Measurements from ENCODE around the gene NXPE3. TPM values are rescaled to one million over a fixed set of nuclear protein-coding genes. Genes with fewer than 3 reads are reported as not detected.
A peak's percentile ranks its signal among the peaks of the same experiment; 100 is the strongest.

The NXPE3 gene
- total and polyA plus RNA-seq, 10 of the 15 experiments (the other 5 are each of a cell fraction or from before 2014, with no cell fraction given), result 2.0 to 8.7 (median 5.2) TPM

DNA sequence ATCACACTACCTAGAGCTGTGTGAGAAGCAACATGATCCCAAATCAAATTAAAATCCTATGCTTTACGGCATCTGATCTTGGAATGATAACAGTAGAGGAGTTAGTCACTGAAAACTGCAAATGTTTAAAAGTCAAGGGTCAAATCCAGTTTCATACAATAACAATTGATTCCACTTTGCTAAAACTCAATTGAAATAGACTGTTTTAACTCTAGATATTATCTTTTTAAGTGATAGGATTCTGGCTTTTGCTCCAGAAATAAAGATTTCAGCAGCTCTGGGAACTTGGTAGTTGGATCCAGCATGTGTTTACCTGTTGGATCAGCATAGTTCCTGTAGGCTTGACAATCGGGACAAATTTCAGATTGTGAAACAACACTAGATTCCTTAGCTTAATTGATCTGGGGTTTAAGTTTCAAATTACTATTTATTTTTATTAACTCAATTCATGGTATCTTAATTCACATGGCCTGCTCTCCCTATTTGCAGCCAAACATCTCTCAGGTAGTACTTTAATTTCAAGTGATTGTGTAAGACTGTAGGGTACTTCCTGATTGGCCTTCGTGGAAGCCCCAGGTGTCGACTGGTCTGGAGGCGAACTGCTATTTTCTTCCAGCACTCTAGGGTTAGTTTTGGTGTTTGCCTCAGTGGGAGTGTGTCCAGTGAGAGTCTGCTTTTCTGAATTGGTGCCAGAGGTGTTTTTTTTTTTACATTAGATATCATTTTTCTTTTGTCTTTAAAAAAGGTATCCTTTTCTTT, 86.9 kb downstream of the NXPE3 start:
- H3K79me2 ChIP-seq (ENCODE audit: control insufficient read depth, insufficient read depth, low read length), result no peaks in the 10 kb centered on the region
- H3K9me3 ChIP-seq (replicated peaks; ENCODE audit: control insufficient read depth, insufficient read depth, low read length), result no peaks in the 10 kb centered on the region
- ChIA-PET CTCF (interaction anchor here (0.8 to 1.1 kb wide), 3 partner anchors 10 to 51 kb away, joined by 3 to 4 read pairs (median 4); no protein-coding TSS in a partner anchor), SMC1A (ENCODE audit: uncharacterized antibody, unreplicated experiment) (interaction anchor here (0.8 to 2.2 kb wide), 15 partner anchors 9 to 363 kb away, joined by 3 to 6 read pairs (median 4); no protein-coding TSS in a partner anchor), RAD21 (ENCODE audit: unreplicated experiment) (interaction anchor here (0.6 to 1.1 kb wide), 3 partner anchors 193 to 359 kb away, joined by 3 to 5 read pairs (median 3); no protein-coding TSS in a partner anchor), POLR2A (interaction anchor here (1.8 kb wide), 1 partner anchor 26 kb away, joined by 5 read pairs; no protein-coding TSS in a partner anchor)
- no peak overlapping the region for H3K4me2 ChIP-seq (ENCODE audit: control insufficient read depth, insufficient read depth)
- H2AFZ ChIP-seq (ENCODE audit: control insufficient read depth, low read depth, low read length), result no peak overlapping the region
- no peak overlapping the region for H3K4me3 ChIP-seq
- no peaks in the 10 kb centered on the region; a peak in 1 of 4 replicates for H3K36me3 ChIP-seq (ENCODE audit: control insufficient read depth in 2 of 2, insufficient read depth in 2 of 2, low read length in 1 of 2)
- no TSS peak for BruUV-seq (replicated peaks)
- H3K4me1 ChIP-seq (ENCODE audit: control insufficient read depth, insufficient read depth, low read length), result no peaks in the 10 kb centered on the region; the same call in none of the 2 replicates
- no peak for TF ChIP-seq POLR2A (IDR thresholded peaks at IDR 0.05; ENCODE audit: low read depth, low read length)
- TF ChIP-seq NFIC (IDR thresholded peaks at IDR 0.05; ENCODE audit: low read depth, low read length), result no peak
- no peak for TF ChIP-seq SIX5 (IDR thresholded peaks at IDR 0.05; ENCODE audit: low read depth, low read length, severe bottlenecking)
- no peak for TF ChIP-seq ZNF217 (IDR thresholded peaks at IDR 0.05)
- TF ChIP-seq MYB (IDR thresholded peaks at IDR 0.05; ENCODE audit: borderline replicate concordance, low read depth, low read length), result no peak
- no peak for TF ChIP-seq SUZ12 (IDR thresholded peaks at IDR 0.05; ENCODE audit: unreplicated experiment)
- no peak for TF ChIP-seq WRNIP1 (IDR thresholded peaks at IDR 0.05; ENCODE audit: borderline replicate concordance, low read depth, low read length)
- TF ChIP-seq STAT3 (IDR thresholded peaks at IDR 0.05; ENCODE audit: low read depth, low read length), result no peak
- TF ChIP-seq, protein P1, sequence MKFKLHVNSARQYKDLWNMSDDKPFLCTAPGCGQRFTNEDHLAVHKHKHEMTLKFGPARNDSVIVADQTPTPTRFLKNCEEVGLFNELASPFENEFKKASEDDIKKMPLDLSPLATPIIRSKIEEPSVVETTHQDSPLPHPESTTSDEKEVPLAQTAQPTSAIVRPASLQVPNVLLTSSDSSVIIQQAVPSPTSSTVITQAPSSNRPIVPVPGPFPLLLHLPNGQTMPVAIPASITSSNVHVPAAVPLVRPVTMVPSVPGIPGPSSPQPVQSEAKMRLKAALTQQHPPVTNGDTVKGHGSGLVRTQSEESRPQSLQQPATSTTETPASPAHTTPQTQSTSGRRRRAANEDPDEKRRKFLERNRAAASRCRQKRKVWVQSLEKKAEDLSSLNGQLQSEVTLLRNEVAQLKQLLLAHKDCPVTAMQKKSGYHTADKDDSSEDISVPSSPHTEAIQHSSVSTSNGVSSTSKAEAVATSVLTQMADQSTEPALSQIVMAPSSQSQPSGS (IDR thresholded peaks at IDR 0.05; ENCODE audit: low read length), result no peak
- TF ChIP-seq SREBF2 (IDR thresholded peaks at IDR 0.05; ENCODE audit: low read length), result no peak
- no peak for TF ChIP-seq HDAC6 (IDR thresholded peaks at IDR 0.05; ENCODE audit: unreplicated experiment)
- WGBS (ENCODE audit: insufficient coverage, insufficient replicate concordance, low lambda C conversion rate, missing lambda C conversion rate), result 97% methylated on average over 5 of the region's 5 CpGs
- intact Hi-C loops (cut with micrococcal nuclease; ENCODE audit: unreplicated experiment) (no loop called here), in situ Hi-C loops (cut with MboI) (no loop called here)
- no peak overlapping the region for H3K9ac ChIP-seq (ENCODE audit: control insufficient read depth, insufficient read depth, low read length)
- H4K20me1 ChIP-seq (ENCODE audit: control insufficient read depth, insufficient read depth), result no peaks in the 10 kb centered on the region
- peak; percentile 23; the same call in 1 of the 3 replicates for ATAC-seq
- H3K27me3 ChIP-seq (replicated peaks in 1 of 2; ENCODE audit: control insufficient read depth in 2 of 2, insufficient read depth in 2 of 2, low read length in 1 of 2), result no peaks in the 10 kb centered on the region
- H3K27ac ChIP-seq (ENCODE audit: control insufficient read depth, insufficient read depth), result no peak overlapping the region
- no peak for FAIRE-seq
- no peak for DNase-seq (ENCODE audit: low read depth, low spot score)
